ENCODE data around the gene ARRB2. TPM values are rescaled to one million over a fixed set of nuclear protein-coding genes. Genes with fewer than 3 reads are reported as not detected.
"Not testable (repeated sequence)": the region's sequence is repeated elsewhere in the genome, so short reads cannot be mapped to it uniquely, and the experiment has no call there.

Gene ARRB2
- total RNA-seq, 1 donor from 2014 or later: 7.3 TPM

DNA sequence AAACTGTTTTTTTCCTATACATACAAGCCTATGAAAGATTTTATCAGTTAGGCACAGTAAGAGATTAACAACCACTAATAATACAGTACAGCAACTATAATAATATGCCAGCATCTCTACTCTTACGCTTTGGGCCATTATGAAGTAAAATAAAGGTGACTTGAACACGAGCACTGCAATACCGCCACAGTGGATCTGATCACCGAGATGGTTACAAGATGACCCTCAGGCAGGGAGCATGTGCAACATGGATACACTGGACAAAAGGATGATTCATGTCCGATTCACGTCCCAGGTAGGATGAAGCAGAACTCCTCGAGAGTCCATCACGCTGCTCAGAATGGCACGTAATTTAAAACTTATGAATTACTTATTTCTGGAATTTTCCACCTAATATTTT is 17.0 kb upstream of the ARRB2 start:
- Histone ChIP-seq H3K4me3 (ENCODE audit: low read length in 3 of 3) (no peak overlapping the region), H3K36me3 (ENCODE audit: control insufficient read depth in 3 of 3, insufficient read depth in 3 of 3, low read length in 3 of 3) (peaks cover 4 to 14% (median 7%) of the 10 kb centered on the region in 3 donors), H3K4me1 (ENCODE audit: control insufficient read depth in 3 of 3, insufficient read depth in 3 of 3, low read length in 3 of 3) (no peaks in the 10 kb centered on the region), H3K27ac (ENCODE audit: low read depth, low read length) (no peak overlapping the region), H3K9ac (ENCODE audit: low read depth in 1 of 3, low read length in 3 of 3) (no peak overlapping the region), H3K27me3 (ENCODE audit: control insufficient read depth in 3 of 3, insufficient read depth in 3 of 3, low read length in 3 of 3) (no peaks in the 10 kb centered on the region), H3K9me3 (ENCODE audit: control insufficient read depth in 3 of 3, low read length in 3 of 3) (no peaks in the 10 kb centered on the region)

DNA sequence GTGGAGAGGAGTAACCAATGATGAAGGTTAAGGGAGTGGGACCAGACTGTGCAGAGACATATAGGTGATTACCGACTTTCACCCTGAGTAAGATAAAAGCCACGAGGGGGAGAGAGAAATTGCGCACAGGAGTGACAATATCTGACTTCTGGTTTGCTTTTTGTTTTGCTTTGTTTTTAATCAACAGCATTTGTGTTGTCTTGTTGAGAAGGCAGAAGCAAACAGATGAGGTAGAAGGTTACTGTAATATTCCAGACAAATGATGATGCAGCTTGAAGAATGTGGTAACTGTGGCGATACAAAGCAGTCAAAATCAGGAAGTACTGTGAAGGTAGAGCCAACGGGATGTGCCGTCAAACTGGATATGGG is 14.0 kb upstream of the ARRB2 start:
- H3K27ac ChIP-seq (ENCODE audit: low read depth, low read length): no peak overlapping the region
- no peak overlapping the region for H3K4me3 ChIP-seq (ENCODE audit: low read length in 3 of 3)

DNA sequence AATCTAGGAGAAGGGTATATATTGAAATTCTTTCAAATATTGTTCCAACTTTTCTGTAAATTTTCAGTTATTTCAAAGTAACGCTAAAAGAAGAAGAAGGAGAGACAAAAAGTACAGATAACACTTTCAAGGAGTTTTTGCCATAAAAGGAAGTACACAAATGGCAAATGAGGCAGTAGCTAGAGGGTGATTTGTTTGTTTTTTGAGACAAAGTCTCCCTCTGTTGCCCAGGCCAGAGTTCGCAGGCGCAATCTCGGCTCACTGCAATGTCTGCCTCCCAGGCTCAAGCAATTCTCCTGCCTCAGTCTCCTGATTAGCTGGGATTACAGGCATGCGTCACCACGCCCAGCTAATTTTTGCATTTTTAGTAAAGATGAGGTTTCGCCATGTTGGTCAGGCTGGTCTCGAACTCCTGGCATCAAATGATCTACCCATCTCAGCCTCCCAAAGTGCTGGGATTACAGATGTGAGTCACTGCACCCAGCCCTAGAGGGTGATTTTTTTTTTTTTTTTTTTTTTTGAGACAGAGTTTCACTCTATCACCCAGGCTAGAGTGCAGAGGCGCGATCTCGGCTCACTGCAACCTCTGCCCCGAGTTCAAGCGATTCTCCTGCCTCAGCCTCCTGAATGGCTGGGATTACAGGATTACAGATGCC is 10.9 kb upstream of the ARRB2 start:
- H3K9me3 ChIP-seq (ENCODE audit: control insufficient read depth in 3 of 3, low read length in 3 of 3); H3K27ac ChIP-seq (ENCODE audit: low read depth, low read length); H3K4me3 ChIP-seq (ENCODE audit: low read length in 3 of 3); H3K4me1 ChIP-seq (ENCODE audit: control insufficient read depth in 3 of 3, insufficient read depth in 3 of 3, low read length in 3 of 3); H3K9ac ChIP-seq (ENCODE audit: low read depth in 1 of 3, low read length in 3 of 3); H3K27me3 ChIP-seq (ENCODE audit: control insufficient read depth in 3 of 3, insufficient read depth in 3 of 3, low read length in 3 of 3): not testable (repeated sequence)
- H3K36me3 ChIP-seq (ENCODE audit: control insufficient read depth in 3 of 3, insufficient read depth in 3 of 3, low read length in 3 of 3): peaks cover 0 to 11% (median 2%) of the 10 kb centered on the region in 3 donors

More for the DNA sequence above, 14.0 kb upstream of the ARRB2 start:
- H3K4me1 ChIP-seq (ENCODE audit: control insufficient read depth in 3 of 3, insufficient read depth in 3 of 3, low read length in 3 of 3): no peaks in the 10 kb centered on the region
- peaks cover 0 to 11% (median 2%) of the 10 kb centered on the region in 3 donors for H3K36me3 ChIP-seq (ENCODE audit: control insufficient read depth in 3 of 3, insufficient read depth in 3 of 3, low read length in 3 of 3)
- no peaks in the 10 kb centered on the region for H3K27me3 ChIP-seq (ENCODE audit: control insufficient read depth in 3 of 3, insufficient read depth in 3 of 3, low read length in 3 of 3)
- no peaks in the 10 kb centered on the region for H3K9me3 ChIP-seq (ENCODE audit: control insufficient read depth in 3 of 3, low read length in 3 of 3)
- no peak overlapping the region for H3K9ac ChIP-seq (ENCODE audit: low read depth in 1 of 3, low read length in 3 of 3)

DNA sequence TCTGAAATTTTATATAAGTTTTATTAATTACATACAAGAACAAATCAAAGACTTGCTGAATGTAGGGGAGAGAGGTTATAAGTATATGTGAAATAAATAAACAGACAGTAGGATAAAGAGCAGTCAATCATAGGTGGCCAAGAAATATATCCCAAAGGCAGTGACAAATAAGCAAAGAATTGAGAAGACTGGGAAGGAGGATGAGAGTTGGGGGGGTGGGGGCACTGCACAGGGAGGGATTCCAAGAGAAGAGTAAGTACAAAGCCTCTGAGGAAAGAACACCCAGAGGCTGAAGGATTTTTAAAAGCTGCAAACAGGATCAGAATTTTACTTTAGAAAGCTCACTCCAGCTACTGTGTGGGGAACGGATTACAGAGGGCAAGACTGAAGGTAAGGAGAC is 9.3 kb upstream of the ARRB2 start:
- Histone ChIP-seq H3K36me3 (ENCODE audit: control insufficient read depth in 3 of 3, insufficient read depth in 3 of 3, low read length in 3 of 3) (peaks cover 0 to 9% (median 2%) of the 10 kb centered on the region in 3 donors), H3K4me3 (ENCODE audit: low read length in 3 of 3) (no peak overlapping the region), H3K9me3 (ENCODE audit: control insufficient read depth in 3 of 3, low read length in 3 of 3) (no peaks in the 10 kb centered on the region)

DNA sequence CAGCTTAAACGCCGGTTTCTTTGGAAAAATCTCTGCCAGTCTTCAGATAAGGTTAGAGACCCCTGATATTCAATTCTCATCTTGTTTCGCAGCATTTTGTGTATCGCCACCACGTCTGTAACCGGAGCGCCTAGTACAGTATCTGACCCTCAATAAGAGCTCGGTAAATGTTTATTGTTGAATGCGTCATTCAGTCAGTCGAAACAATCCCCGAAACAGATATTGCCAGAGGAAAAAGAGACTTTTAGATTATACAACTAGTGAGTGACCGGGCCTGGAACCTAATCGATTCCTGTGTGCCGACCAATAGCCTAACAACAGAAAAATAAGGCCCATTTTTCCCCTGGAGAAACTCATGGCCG is 7.1 kb upstream of the ARRB2 start:
- no peaks in the 10 kb centered on the region for H3K27me3 ChIP-seq (ENCODE audit: control insufficient read depth in 3 of 3, insufficient read depth in 3 of 3, low read length in 3 of 3)
- H3K9ac ChIP-seq (ENCODE audit: low read depth in 1 of 3, low read length in 3 of 3): peak overlapping the region; percentile 75 to 92 (median 92)
- no peaks in the 10 kb centered on the region for H3K9me3 ChIP-seq (ENCODE audit: control insufficient read depth in 3 of 3, low read length in 3 of 3)
- no peaks in the 10 kb centered on the region for H3K36me3 ChIP-seq (ENCODE audit: control insufficient read depth in 3 of 3, insufficient read depth in 3 of 3, low read length in 3 of 3)
- peak overlapping the region; percentile 72 to 95 (median 93) for H3K4me3 ChIP-seq (ENCODE audit: low read length in 3 of 3)
- H3K27ac ChIP-seq (ENCODE audit: low read depth, low read length): peak overlapping the region; percentile 54
- peaks cover 8 to 13% (median 10%) of the 10 kb centered on the region in 3 donors for H3K4me1 ChIP-seq (ENCODE audit: control insufficient read depth in 3 of 3, insufficient read depth in 3 of 3, low read length in 3 of 3)

More for the DNA sequence above, 9.3 kb upstream of the ARRB2 start:
- H3K27me3 ChIP-seq (ENCODE audit: control insufficient read depth in 3 of 3, insufficient read depth in 3 of 3, low read length in 3 of 3): no peaks in the 10 kb centered on the region
- H3K27ac ChIP-seq (ENCODE audit: low read depth, low read length): no peak overlapping the region
- H3K9ac ChIP-seq (ENCODE audit: low read depth in 1 of 3, low read length in 3 of 3): no peak overlapping the region
- peaks cover 8 to 13% (median 10%) of the 10 kb centered on the region in 3 donors for H3K4me1 ChIP-seq (ENCODE audit: control insufficient read depth in 3 of 3, insufficient read depth in 3 of 3, low read length in 3 of 3)

DNA sequence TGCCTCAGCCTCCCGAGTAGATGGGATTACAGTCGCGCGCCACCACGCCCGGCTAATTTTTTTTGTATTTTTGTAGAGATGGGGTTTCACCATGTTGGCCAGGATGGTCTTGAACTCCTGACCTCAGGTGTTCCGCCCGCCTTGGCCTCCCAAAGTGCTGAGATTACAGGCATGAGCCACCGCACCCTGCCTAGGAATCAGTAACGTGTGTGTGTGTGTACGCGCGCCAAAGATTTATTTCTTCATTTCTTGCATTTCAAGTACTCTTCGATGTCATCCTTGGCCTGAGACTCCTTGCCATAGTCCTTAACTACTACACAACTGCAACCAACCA is 5.9 kb upstream of the ARRB2 start:
- Histone ChIP-seq H3K4me3 (ENCODE audit: low read length in 3 of 3) (peak overlapping the region; percentile 72 to 95 (median 93)), H3K9ac (ENCODE audit: low read depth in 1 of 3, low read length in 3 of 3) (peak overlapping the region; percentile 75 to 92 (median 92)), H3K4me1 (ENCODE audit: control insufficient read depth in 3 of 3, insufficient read depth in 3 of 3, low read length in 3 of 3) (peaks cover 8 to 14% (median 10%) of the 10 kb centered on the region in 3 donors)
- H3K9me3 ChIP-seq (ENCODE audit: control insufficient read depth in 3 of 3, low read length in 3 of 3); H3K27me3 ChIP-seq (ENCODE audit: control insufficient read depth in 3 of 3, insufficient read depth in 3 of 3, low read length in 3 of 3); H3K36me3 ChIP-seq (ENCODE audit: control insufficient read depth in 3 of 3, insufficient read depth in 3 of 3, low read length in 3 of 3); H3K27ac ChIP-seq (ENCODE audit: low read depth, low read length): not testable (repeated sequence)

DNA sequence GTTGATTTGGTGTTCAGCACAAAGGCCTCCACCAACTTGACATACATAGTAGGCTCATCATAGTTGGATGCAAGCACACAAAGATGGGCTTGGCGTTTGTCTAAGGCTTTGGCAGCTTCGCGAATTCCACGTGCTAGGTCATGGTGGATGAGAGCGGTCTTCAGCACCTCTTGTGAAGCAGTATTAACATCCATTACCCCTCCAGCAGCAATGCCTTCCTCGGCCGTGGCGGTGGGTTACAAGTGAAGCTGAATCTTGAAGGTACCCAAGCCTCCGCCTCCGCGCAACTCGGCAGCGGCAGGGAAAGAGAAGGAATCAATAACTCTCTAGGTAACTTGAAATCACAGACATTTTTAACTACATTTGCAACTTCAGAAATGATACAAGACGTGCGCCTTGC is 5.4 kb upstream of the ARRB2 start:
- H3K4me3 ChIP-seq (ENCODE audit: low read length in 3 of 3): no peak overlapping the region
- no peaks in the 10 kb centered on the region for H3K27me3 ChIP-seq (ENCODE audit: control insufficient read depth in 3 of 3, insufficient read depth in 3 of 3, low read length in 3 of 3)

DNA sequence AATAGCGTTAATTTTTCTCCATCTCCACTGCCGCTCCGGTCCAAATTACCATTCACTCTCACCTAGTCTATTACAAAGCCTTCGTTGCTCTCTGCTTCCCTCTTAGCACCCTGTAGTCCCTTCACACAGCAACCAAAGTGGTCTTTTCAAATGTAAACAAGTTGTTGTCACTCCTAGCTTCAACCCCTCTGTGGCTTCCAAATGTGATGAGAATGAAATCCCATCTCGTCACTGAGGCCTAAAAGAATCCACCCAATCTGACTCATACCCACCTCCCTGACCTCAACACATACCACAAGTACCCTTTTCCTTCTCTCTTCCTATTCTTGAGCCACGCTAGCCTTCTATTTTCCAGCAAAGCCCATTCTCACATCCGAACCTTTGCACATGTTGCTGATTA is 4.3 kb upstream of the ARRB2 start:
- H3K4me1 ChIP-seq (ENCODE audit: control insufficient read depth in 3 of 3, insufficient read depth in 3 of 3, low read length in 3 of 3): peaks cover 14 to 22% (median 19%) of the 10 kb centered on the region in 3 donors
- no peaks in the 10 kb centered on the region for H3K36me3 ChIP-seq (ENCODE audit: control insufficient read depth in 3 of 3, insufficient read depth in 3 of 3, low read length in 3 of 3)
- no peaks in the 10 kb centered on the region for H3K9me3 ChIP-seq (ENCODE audit: control insufficient read depth in 3 of 3, low read length in 3 of 3)
- no peak overlapping the region for H3K27ac ChIP-seq (ENCODE audit: low read depth, low read length)
- no peaks in the 10 kb centered on the region for H3K27me3 ChIP-seq (ENCODE audit: control insufficient read depth in 3 of 3, insufficient read depth in 3 of 3, low read length in 3 of 3)
- H3K4me3 ChIP-seq (ENCODE audit: low read length in 3 of 3): no peak overlapping the region
- H3K9ac ChIP-seq (ENCODE audit: low read depth in 1 of 3, low read length in 3 of 3): no peak overlapping the region

More for the DNA sequence above, 5.4 kb upstream of the ARRB2 start:
- Histone ChIP-seq H3K27ac (ENCODE audit: low read depth, low read length) (no peak overlapping the region), H3K4me1 (ENCODE audit: control insufficient read depth in 3 of 3, insufficient read depth in 3 of 3, low read length in 3 of 3) (peaks cover 10 to 18% (median 14%) of the 10 kb centered on the region in 3 donors), H3K9ac (ENCODE audit: low read depth in 1 of 3, low read length in 3 of 3) (no peak overlapping the region), H3K36me3 (ENCODE audit: control insufficient read depth in 3 of 3, insufficient read depth in 3 of 3, low read length in 3 of 3) (no peaks in the 10 kb centered on the region), H3K9me3 (ENCODE audit: control insufficient read depth in 3 of 3, low read length in 3 of 3) (no peaks in the 10 kb centered on the region)

DNA sequence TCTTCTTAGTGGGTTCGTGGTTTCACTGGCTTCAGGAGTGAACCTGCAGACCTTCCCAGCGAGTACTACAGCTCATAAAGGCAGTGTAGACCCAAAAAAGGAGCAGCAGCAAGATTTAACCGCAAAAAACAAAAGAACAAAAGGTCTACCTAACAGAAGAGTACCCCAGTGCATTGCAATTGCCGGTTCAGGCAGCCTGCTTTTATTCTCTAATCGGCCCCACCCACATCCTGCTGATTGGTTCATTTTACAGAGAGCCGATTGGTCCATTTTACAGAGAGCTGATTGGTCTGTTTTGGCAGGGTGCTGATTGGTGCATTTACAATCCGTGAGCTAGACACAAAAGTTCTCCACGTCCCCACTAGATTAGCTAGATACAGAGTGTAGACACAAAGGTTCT is 2.0 kb upstream of the ARRB2 start:
- no peaks in the 10 kb centered on the region for H3K27me3 ChIP-seq (ENCODE audit: control insufficient read depth in 3 of 3, insufficient read depth in 3 of 3, low read length in 3 of 3)
- no peak overlapping the region for H3K4me3 ChIP-seq (ENCODE audit: low read length in 3 of 3)
- no peak overlapping the region for H3K27ac ChIP-seq (ENCODE audit: low read depth, low read length)
- H3K36me3 ChIP-seq (ENCODE audit: control insufficient read depth in 3 of 3, insufficient read depth in 3 of 3, low read length in 3 of 3): no peaks in the 10 kb centered on the region
- H3K9me3 ChIP-seq (ENCODE audit: control insufficient read depth in 3 of 3, low read length in 3 of 3): no peaks in the 10 kb centered on the region
- no peak overlapping the region for H3K9ac ChIP-seq (ENCODE audit: low read depth in 1 of 3, low read length in 3 of 3)
- H3K4me1 ChIP-seq (ENCODE audit: control insufficient read depth in 3 of 3, insufficient read depth in 3 of 3, low read length in 3 of 3): peaks cover 19 to 31% (median 24%) of the 10 kb centered on the region in 3 donors

DNA sequence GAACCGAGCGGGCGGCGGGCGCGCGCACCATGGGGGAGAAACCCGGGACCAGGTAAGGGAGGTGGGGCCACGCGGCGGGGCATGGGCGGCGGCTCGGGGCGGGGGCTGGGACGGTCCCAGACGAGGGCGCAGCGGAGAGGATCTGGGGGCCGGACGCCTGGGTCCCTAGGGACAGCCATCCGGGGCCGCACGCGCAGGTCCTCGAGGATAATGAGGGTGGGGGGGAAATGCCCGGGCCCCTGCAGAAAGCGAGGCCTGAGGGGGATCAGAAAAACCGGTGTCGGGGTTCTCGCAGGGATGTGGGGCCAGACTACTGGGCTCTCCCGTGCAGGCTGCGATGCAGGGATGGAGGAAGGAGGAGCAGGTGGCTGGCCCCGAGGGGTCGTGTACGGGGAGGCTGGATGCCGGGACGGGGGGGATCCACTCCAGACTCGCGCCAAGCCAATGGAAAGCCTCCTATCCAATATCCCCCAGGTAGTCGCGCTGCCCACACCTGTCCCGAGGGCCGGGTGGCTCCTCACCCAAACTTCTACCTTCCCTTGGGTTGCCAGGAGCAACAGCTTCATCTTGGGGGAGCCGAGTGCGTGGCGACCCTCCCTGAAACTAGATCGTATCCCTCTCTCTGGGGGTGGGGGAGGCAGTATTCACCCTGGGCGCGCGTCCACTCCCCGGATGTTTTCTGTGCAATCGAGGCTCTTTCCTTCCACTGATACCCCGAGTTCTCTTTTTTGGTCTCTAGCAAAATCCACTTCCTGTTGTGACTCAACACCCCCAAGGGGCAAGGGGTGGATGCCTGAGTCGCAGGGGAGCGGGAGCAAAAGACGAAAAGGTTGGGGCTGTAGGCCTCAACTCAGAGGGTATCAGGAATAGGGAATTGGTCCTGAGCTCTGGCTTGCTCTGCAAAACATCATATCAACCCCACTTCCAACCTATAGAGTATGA is 532 bp downstream of the ARRB2 start:
- H3K36me3 ChIP-seq (ENCODE audit: control insufficient read depth in 3 of 3, insufficient read depth in 3 of 3, low read length in 3 of 3): no peaks in the 10 kb centered on the region
- H3K27me3 ChIP-seq (ENCODE audit: control insufficient read depth in 3 of 3, insufficient read depth in 3 of 3, low read length in 3 of 3): no peaks in the 10 kb centered on the region
- peak overlapping the region; percentile 68 to 72 (median 71) for H3K4me3 ChIP-seq (ENCODE audit: low read length in 3 of 3)
- peak overlapping the region; percentile 63 to 73 (median 73) for H3K9ac ChIP-seq (ENCODE audit: low read depth in 1 of 3, low read length in 3 of 3)
- peak overlapping the region; percentile 57 for H3K27ac ChIP-seq (ENCODE audit: low read depth, low read length)
- H3K9me3 ChIP-seq (ENCODE audit: control insufficient read depth in 3 of 3, low read length in 3 of 3): no peaks in the 10 kb centered on the region
- H3K4me1 ChIP-seq (ENCODE audit: control insufficient read depth in 3 of 3, insufficient read depth in 3 of 3, low read length in 3 of 3): peaks cover 19 to 25% (median 22%) of the 10 kb centered on the region in 3 donors

Data from skeletal muscle tissue (tissue), 4 donors.